CD4-positive, alpha-beta T cell treated with Interleukin-21 for 1 hour (primary cell): ENCODE results near the gene CDCP1.
A peak's percentile ranks its signal among the peaks of the same experiment; 100 is the strongest.
"Not testable (repeated sequence)": the region's sequence is repeated elsewhere in the genome, so short reads cannot be mapped to it uniquely, and the experiment has no call there.

Source experiments
- DNase-seq: peaks from one replicate; pipeline ENCODE4 v3.0.0-alpha.2; 2020

The CDCP1 gene

GRCh38 chr3:45169125-45169904 is 23.1 kb upstream of the CDCP1 start:
- no peak for DNase-seq

DNA sequence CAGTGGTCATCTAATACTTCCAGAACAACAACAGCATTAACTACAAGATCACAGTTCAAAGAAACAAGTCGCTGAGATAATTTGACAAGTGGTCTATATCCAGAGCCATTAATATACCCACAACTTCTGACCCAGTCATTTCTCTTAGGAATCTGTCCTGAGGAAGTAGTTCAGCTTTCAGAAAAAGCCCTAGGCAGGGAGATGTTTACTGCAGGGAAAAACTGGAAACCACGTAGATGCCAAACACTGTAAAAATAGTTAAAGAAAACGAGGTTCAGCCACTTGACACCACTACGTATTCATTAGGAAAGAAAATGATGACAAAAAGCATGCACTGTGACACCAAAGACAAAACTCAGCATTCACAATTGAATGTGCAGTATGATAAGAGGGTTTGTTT is 22.3 kb upstream of the CDCP1 start:
- DNase-seq = no peak

- peak; percentile 76 for DNase-seq
Measured at GRCh38 chr3:45167011-45167911, 21.1 kb upstream of the CDCP1 start.

- no peak for DNase-seq
Measured at GRCh38 chr3:45166321-45166879, 20.2 kb upstream of the CDCP1 start.

GRCh38 chr3:45165497-45166283 is 19.5 kb upstream of the CDCP1 start:
- no peak for DNase-seq

- DNase-seq = no peak
Measured at GRCh38 chr3:45164056-45164455, 17.9 kb upstream of the CDCP1 start.

- no peak for DNase-seq
Measured at GRCh38 chr3:45163481-45163880, 17.3 kb upstream of the CDCP1 start.

- no peak for DNase-seq
Measured at GRCh38 chr3:45154641-45155147, 8.5 kb upstream of the CDCP1 start.

GRCh38 chr3:45153658-45154437 is 7.7 kb upstream of the CDCP1 start:
- DNase-seq = no peak

DNA sequence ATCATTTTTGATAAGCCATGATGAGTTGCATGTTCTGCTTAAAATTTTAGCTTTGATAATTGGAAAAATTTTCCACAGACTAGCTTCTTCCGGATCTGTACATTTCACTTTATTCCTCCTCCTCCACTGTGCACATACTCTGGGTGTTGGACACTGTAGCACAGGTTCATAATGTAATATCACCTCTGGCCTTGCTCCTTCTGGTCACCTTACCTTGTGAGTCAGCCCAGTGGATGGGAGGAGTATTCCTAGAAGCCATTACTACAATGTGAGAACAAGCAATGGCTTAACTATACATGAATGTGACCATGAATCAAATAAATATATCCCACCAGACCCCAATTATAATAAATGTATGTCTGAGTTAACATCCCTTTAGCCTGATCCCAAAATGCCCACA is 6.1 kb upstream of the CDCP1 start:
- DNase-seq = no peak

GRCh38 chr3:45151100-45151499 is 4.9 kb upstream of the CDCP1 start:
- no peak for DNase-seq

DNA sequence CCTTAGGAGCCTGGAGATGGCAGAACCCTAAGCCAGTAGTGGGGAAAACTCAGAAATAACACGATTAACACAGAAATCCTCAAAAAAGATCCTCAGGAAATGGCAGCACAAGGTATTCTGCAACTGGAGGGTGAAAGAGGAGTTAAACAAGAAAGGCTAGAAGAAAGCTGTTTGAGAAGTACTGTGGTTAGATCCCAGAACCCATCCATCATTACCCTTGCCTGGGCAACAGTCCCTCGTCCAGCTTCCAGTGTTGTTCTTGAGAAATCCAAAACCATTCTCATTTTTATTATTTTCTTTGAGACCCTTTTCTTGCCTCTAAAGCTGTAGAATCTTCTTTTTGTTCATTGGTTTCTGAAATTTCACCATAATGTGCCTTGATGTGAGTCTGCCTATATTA is 2.7 kb upstream of the CDCP1 start:
- DNase-seq = no peak

DNA sequence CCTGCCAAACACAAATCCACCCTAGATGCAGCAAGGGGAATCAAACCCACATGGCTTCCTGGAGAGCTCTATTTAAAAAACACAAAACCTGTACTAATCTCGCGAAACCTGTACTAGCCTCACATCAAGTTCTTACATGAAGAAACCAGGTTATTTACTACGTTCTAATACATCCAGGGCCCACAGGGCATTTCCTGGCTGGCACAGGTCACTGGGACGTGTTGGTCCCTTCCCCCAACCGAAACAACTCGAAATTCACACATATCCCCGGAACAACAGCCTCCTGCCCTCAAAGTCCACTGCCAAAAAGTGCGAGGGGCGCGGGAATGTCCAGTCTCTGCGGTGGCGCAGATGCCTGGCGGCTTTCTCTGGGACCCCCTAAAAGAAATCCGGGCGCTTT is 955 bp downstream of the CDCP1 start:
- DNase-seq = no peak

GRCh38 chr3:45143673-45144671 is 2.2 kb downstream of the CDCP1 start:
- peak; percentile 6 for DNase-seq

DNA sequence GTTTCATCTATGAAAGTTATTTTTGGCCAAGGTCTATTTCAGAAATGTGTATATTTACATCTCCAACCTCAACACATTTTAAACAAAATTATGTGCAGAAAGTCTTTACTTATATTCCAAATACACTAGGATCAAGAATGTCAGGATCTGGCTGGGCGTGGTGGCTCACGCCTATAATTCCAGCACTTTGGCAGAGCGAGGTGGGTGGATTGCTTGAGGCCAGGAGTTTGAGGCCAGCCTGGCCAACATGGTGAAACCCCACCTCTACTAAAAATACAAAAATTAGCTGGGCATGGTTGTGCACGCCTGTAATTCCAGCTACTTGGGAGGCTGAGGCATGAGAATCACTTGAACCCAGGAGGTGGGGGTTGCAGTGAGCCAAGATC is 5.4 kb downstream of the CDCP1 start:
- not testable (repeated sequence) for DNase-seq

DNA sequence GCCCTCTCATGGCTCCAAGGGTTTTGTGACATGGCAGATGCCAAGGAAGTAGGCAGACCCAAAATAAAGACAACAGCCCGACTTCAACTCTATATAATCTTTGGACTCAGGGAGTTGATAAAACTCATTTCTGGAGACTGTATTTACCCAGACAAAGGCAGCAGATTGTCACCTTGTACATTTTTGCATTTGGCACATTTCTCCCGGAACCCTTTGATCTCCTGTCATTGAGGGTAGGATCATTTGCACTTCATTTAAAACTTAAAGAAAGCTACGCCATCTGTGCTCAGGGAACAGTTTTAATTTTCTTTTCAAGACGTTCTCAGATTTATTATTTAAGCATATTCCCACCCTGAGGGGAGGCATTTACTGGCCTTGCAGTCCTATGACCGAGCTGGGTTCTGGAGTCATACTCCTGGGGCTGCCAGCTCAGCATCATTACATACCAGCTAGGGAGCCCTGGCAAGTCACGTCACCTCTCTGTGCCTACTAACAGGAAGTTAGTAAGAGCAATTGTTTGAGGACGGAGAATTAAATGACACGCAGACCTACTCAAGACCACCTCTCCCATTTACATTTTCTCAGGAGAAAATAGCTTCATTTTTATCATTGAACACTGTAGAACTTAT is 5.9 kb downstream of the CDCP1 start:
- no peak for DNase-seq

- DNase-seq = no peak
Measured at GRCh38 chr3:45139372-45140140, 6.6 kb downstream of the CDCP1 start.

GRCh38 chr3:45137656-45138181 is 8.5 kb downstream of the CDCP1 start:
- no peak for DNase-seq

DNA sequence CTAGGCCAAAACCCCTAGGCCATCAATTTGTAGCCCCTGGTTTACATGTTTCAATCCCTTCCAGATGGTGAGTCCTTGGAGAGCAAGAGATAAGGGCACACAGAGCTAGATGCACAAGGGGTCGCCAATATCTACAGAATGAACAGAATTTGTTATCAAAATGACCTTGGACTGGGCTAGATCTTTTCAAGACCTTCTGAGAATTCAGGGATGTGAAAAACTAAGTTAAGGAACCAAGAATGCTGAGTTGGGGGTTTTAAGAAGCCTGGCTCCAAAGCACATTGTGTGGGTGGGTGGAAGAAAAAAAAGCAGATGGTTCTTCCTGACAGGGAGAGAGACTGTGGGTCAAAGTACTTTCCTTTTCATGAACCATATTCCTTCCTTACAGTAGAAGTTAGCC is 10.2 kb downstream of the CDCP1 start:
- no peak for DNase-seq
